ENCODE data around the gene GM2A.
"Not testable (repeated sequence)": the region's sequence is repeated elsewhere in the genome, so short reads cannot be mapped to it uniquely, and the experiment has no call there.

GM2A gene

DNA sequence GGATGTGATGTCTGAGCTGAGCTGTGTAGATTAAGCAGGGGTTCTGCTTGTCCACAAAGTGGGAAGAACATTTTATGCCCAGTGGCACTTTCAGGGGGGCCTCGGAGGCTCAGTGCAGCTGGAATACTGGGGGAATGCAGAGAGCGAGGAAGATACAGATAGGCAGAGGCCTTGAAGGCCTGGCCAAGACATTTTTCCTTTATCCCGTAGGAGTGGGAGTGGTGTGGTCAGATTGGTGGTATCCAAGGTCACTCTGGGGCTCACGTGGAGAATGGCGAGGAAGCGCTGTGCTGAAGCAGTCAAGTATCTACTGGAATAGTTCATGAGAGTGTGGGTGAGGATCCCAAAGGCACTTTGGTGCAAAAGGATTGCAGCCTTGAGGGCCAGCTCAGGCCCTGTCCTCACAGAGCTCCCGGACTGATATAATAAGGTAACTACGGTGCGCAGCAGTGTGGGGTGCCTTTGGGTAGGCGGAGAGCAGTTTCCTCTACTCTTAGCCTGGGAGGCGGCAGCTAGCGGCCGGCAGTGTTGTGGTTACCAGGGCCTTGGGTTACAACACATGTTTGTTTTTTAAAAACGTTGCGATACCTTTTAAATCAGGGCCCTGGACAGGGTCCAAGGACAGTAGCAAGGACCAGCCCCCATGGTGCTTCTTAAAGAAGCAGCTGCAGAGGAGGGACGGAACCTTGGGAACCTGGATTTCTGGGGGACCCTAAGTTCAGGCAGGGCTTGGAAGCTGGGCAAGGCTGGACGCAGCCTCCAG, 18.3 kb upstream of the GM2A start:
- H3K27me3 ChIP-seq (ENCODE audit: insufficient read depth, low read length, poor library complexity, severe bottlenecking) = no peaks in the 10 kb centered on the region
- no peaks in the 10 kb centered on the region for H3K9me2 ChIP-seq (replicated peaks; ENCODE audit: low read depth, low read length)
- no peak overlapping the region for H3K4me3 ChIP-seq (ENCODE audit: low read length, poor library complexity, severe bottlenecking)
- no peaks in the 10 kb centered on the region for H3K79me2 ChIP-seq (ENCODE audit: insufficient read depth, low read length)
- no peaks in the 10 kb centered on the region for H3K36me3 ChIP-seq (ENCODE audit: insufficient read depth, low read length)
- H3K4me2 ChIP-seq (ENCODE audit: low read depth, low read length, poor library complexity, severe bottlenecking) = no peak overlapping the region
- H2AFZ ChIP-seq (ENCODE audit: low read length) = no peak overlapping the region
- no peaks in the 10 kb centered on the region for H3F3A ChIP-seq (ENCODE audit: low read depth)
- no peaks in the 10 kb centered on the region for H3K9me3 ChIP-seq (ENCODE audit: insufficient read depth, low read depth, low read length)
- H3K9ac ChIP-seq (ENCODE audit: low read depth, low read length, poor library complexity, severe bottlenecking) = no peak overlapping the region
- H3K4me1 ChIP-seq (ENCODE audit: insufficient read depth, low read length, poor library complexity, severe bottlenecking) = no peaks in the 10 kb centered on the region
- H4K20me1 ChIP-seq (ENCODE audit: insufficient read depth, low read length, poor library complexity, severe bottlenecking) = no peaks in the 10 kb centered on the region
- TF ChIP-seq, protein P1, sequence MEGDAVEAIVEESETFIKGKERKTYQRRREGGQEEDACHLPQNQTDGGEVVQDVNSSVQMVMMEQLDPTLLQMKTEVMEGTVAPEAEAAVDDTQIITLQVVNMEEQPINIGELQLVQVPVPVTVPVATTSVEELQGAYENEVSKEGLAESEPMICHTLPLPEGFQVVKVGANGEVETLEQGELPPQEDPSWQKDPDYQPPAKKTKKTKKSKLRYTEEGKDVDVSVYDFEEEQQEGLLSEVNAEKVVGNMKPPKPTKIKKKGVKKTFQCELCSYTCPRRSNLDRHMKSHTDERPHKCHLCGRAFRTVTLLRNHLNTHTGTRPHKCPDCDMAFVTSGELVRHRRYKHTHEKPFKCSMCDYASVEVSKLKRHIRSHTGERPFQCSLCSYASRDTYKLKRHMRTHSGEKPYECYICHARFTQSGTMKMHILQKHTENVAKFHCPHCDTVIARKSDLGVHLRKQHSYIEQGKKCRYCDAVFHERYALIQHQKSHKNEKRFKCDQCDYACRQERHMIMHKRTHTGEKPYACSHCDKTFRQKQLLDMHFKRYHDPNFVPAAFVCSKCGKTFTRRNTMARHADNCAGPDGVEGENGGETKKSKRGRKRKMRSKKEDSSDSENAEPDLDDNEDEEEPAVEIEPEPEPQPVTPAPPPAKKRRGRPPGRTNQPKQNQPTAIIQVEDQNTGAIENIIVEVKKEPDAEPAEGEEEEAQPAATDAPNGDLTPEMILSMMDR (conservative IDR thresholded peaks at IDR 0.05; ENCODE audit: low read length) = no peak
- no peak for TF ChIP-seq EZH2phosphoT487 (IDR thresholded peaks at IDR 0.05; ENCODE audit: borderline replicate concordance)

DNA sequence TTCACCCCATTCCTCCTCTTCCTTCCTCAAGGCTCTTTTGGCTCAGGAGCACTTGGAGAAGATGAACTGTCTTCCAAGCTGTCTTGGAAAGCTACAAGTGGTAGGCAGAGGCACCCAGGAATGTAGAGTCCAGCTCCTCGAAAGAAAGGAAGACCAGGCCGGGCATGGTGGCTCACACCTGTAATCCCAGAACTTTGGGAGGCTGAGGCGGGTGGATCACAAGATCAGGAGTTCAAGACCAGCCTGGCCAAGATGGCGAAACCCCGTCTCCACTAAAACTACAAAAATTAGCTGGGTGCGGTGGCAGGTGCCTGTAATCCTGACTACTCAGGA, 17.8 kb upstream of the GM2A start:
- not testable (repeated sequence) for H3K4me3 ChIP-seq (ENCODE audit: low read length, poor library complexity, severe bottlenecking); H3K79me2 ChIP-seq (ENCODE audit: insufficient read depth, low read length); H3K9me2 ChIP-seq (replicated peaks; ENCODE audit: low read depth, low read length); H3K27me3 ChIP-seq (ENCODE audit: insufficient read depth, low read length, poor library complexity, severe bottlenecking); H2AFZ ChIP-seq (ENCODE audit: low read length); H4K20me1 ChIP-seq (ENCODE audit: insufficient read depth, low read length, poor library complexity, severe bottlenecking); H3K4me1 ChIP-seq (ENCODE audit: insufficient read depth, low read length, poor library complexity, severe bottlenecking); H3F3A ChIP-seq (ENCODE audit: low read depth); H3K9me3 ChIP-seq (ENCODE audit: insufficient read depth, low read depth, low read length); H3K9ac ChIP-seq (ENCODE audit: low read depth, low read length, poor library complexity, severe bottlenecking); H3K36me3 ChIP-seq (ENCODE audit: insufficient read depth, low read length); H3K4me2 ChIP-seq (ENCODE audit: low read depth, low read length, poor library complexity, severe bottlenecking)

DNA sequence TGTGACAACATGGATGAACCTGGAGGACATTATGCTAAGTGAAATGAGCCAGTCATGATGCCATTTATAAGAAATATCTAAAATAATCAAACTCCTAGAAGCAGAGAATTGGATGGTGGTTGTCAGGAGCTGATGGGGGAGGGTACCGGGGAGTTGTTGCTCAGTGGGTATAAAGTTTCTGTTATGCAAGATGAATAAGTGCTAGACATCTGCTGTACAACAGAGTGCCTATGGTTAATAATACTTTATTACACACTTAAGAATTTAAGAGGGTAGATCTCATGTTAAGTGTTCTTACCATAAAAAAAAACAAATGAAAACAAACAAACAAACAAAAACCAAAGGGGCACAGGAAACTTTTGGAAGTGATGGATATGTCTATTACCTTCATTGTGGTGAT, 16.1 kb upstream of the GM2A start:
- Histone ChIP-seq H4K20me1 (ENCODE audit: insufficient read depth, low read length, poor library complexity, severe bottlenecking) (no peaks in the 10 kb centered on the region), H3K4me2 (ENCODE audit: low read depth, low read length, poor library complexity, severe bottlenecking) (no peak overlapping the region), H3K27me3 (ENCODE audit: insufficient read depth, low read length, poor library complexity, severe bottlenecking) (no peaks in the 10 kb centered on the region), H3K4me3 (ENCODE audit: low read length, poor library complexity, severe bottlenecking) (no peak overlapping the region), H3K36me3 (ENCODE audit: insufficient read depth, low read length) (no peaks in the 10 kb centered on the region), H2AFZ (ENCODE audit: low read length) (no peak overlapping the region), H3F3A (ENCODE audit: low read depth) (no peaks in the 10 kb centered on the region), H3K9me3 (ENCODE audit: insufficient read depth, low read depth, low read length) (no peaks in the 10 kb centered on the region), H3K4me1 (ENCODE audit: insufficient read depth, low read length, poor library complexity, severe bottlenecking) (peaks cover 3% of the 10 kb centered on the region), H3K9me2 (replicated peaks; ENCODE audit: low read depth, low read length) (no peaks in the 10 kb centered on the region), H3K79me2 (ENCODE audit: insufficient read depth, low read length) (no peaks in the 10 kb centered on the region), H3K9ac (ENCODE audit: low read depth, low read length, poor library complexity, severe bottlenecking) (no peak overlapping the region)
- TF ChIP-seq EZH2phosphoT487 (IDR thresholded peaks at IDR 0.05; ENCODE audit: borderline replicate concordance) = no peak
- TF ChIP-seq, protein P1 (conservative IDR thresholded peaks at IDR 0.05; ENCODE audit: low read length) = no peak

DNA sequence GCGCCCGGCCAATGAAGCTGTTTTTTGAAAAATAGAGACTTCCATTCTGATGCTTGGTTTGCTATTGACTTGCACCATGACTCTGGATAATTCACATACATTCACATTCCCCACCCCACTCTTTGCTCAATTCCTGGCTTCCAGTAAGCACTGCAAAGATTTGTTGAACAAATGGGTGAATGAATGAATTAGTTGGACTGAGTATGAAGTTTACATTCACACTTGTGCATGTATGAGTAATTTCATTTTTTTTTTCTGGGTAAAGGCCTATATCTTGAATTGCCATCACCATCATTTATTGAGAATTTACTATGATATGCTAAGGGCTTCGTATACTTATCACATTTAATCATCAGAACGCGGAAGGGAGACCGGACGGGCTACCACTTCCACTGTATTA, 15.3 kb upstream of the GM2A start:
- no peaks in the 10 kb centered on the region for H3F3A ChIP-seq (ENCODE audit: low read depth)
- TF ChIP-seq, protein P1 (conservative IDR thresholded peaks at IDR 0.05; ENCODE audit: low read length) = no peak
- no peak for TF ChIP-seq EZH2phosphoT487 (IDR thresholded peaks at IDR 0.05; ENCODE audit: borderline replicate concordance)
- no peak overlapping the region for H3K9ac ChIP-seq (ENCODE audit: low read depth, low read length, poor library complexity, severe bottlenecking)
- no peak overlapping the region for H3K4me3 ChIP-seq (ENCODE audit: low read length, poor library complexity, severe bottlenecking)
- H3K4me1 ChIP-seq (ENCODE audit: insufficient read depth, low read length, poor library complexity, severe bottlenecking) = peaks cover 3% of the 10 kb centered on the region
- H2AFZ ChIP-seq (ENCODE audit: low read length) = no peak overlapping the region
- H3K9me3 ChIP-seq (ENCODE audit: insufficient read depth, low read depth, low read length) = no peaks in the 10 kb centered on the region
- no peak overlapping the region for H3K4me2 ChIP-seq (ENCODE audit: low read depth, low read length, poor library complexity, severe bottlenecking)
- H3K27me3 ChIP-seq (ENCODE audit: insufficient read depth, low read length, poor library complexity, severe bottlenecking) = no peaks in the 10 kb centered on the region
- no peaks in the 10 kb centered on the region for H3K9me2 ChIP-seq (replicated peaks; ENCODE audit: low read depth, low read length)
- no peaks in the 10 kb centered on the region for H3K36me3 ChIP-seq (ENCODE audit: insufficient read depth, low read length)
- H4K20me1 ChIP-seq (ENCODE audit: insufficient read depth, low read length, poor library complexity, severe bottlenecking) = no peaks in the 10 kb centered on the region
- no peaks in the 10 kb centered on the region for H3K79me2 ChIP-seq (ENCODE audit: insufficient read depth, low read length)
